ENCODE measurements around the gene FOXN3.

The FOXN3 gene

DNA sequence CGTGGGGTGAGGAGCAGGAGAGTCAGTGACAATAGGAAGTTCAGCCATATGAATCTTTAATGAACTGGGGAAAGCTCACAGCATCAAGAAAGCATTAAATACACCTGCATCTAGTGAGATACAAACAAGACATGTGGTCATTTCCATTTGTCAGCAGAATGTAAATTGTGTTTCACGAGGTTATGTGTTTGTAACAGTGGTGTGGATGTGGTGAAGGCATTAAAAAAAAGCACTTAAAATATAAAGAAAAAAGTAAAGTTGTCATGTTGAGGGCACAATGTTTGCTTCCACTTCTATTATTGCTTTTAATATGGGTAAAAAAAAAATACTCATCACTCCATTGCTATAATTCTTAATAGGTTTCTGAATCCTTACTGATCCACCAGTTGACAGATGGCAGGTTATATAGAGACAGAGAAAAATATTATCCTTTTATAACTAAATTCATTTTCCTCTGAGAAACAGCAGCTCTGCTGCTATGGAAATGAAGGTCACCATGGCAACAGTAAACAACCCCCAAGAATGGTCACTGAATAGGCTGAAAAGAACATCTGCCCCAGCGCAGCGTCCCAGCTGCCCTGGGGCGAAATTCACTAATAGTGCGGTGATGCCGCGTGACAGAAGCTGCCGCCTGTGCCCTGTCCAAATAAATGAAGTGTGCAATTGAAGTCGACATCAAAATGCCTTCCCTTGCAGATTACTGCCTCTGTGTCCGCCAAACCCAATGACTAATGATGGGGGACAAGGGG is 226.1 kb downstream of the FOXN3 start:
- peak; percentile 13 to 48 for DNase-seq

DNA sequence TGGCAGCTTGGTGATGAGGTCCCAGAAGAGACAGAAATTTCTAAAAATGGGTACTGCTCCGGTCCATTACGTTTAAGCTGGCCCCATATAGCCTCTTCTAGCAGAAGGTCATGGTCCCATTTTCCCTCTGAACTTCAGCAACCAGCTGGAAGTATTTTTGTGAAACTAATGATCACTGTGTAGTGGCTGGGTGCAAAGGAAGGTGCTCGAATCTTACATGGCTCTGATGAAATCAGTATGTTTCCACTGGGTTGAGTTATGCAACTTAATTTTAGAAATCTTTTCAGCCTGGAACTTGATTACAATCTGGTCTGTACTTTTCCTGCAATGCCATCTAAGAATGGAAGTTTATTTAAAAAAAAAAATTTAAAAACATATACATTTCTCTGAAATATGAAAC is 228.5 kb downstream of the FOXN3 start:
- DNase-seq: no peak

DNA sequence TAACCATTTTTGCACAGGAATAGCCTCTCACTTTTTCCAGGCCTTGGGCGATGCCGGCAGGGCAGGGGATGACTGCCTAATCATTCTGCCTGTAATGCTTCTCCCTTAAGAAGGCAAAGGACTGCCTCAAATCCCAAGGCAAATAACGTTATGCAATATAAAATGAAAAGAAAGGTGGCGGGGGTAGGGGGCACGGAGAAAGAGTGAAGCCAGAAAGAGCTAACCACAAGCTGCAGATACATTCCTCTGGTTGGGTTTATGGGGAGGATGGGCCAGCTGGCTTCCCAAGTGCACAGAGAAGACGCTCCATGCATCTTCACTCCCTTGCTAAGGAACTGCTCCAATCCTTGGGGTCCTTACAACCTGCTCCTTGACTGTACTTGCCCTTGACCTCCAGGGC is 229.5 kb downstream of the FOXN3 start:
- DNase-seq: no peak

DNA sequence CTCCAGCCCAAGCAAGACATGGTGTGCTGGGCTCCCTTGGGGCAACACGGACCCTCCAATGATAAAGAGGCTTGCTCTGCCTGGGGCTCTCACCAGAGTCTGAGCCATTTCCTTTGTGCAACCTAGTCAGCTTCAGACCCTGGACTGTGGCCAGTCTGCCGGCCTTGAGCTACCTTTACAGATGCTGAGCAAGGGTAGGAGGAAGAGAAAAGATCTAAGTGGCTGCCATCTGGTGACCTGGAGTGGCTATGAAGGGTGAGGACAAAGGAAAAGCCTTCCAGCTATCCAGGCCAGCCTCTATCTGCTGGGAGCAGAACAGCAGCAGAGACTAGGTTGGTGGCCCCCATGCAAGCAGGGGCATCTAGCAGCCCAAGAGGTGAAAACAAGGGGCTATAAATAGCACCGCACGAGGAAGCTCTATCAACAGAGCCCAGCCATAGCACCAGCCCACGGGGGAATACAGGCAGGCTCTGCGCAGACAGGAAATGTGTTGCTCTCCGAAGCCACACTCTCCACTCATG is 230.1 kb downstream of the FOXN3 start:
- no peak for DNase-seq

DNA sequence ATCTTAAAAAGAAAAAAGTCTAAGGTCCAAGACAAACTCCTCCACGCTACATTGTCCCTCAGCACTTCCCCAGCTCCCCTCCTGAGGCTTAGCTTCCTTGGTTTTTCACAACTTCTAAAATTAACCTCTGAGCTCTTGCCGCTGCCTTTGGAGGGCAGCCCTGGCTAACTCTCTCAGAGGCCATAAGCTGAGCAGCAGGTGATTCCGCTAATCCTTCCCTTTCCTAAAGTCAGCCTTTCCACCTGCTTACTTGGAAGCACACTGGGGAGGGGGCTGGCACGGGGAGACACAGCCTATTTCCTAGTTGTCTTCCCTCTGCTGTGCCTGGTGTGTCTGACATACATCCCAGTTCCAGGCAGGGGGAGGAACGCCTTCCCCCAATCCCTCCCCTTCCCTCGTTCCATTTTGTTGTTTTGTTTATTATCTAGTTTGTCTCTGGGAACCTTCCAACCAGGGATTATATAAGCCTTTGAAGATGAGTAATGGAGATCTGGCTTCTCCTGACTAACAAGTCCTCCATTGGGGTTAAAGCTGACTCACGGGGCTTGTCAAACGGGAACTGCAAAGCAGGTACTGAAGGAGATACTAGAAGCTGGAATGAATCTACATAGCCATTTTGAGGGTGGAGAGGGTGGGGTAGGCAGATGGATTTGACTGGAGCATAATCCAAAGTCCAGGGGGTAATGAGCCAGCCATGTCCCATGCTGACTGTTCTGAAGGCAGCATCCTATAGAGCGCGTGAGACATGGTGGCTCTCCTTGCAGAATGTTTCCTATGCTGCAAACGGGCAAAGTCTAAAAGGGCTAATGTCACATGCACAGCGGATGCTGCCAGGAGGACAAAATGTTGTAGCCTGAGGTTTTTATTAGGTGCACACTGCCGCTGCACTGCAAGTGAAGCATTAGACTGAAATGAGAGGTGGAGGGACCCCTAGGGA is 230.8 kb downstream of the FOXN3 start:
- DNase-seq: no peak

DNA sequence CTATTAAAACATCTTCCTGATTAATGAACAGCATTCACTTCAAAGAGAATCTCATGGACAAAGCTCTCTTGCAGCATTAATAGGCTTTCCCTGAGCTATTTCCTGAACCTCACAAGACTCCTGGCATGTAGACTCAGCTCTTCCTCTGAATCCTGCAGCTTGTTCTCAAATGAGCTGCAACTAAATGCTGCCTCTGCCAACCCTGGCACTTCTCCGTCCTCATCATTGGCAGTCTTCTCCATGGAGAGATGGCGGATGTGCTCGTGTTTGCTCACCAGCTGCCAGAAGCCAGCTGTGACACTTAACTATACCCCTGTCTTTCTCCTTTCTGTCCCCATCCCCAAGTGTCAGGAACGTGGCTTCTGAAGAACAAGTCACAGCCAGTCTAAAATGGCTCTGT is 232.1 kb downstream of the FOXN3 start:
- DNase-seq: peak; percentile 41 to 54

DNA sequence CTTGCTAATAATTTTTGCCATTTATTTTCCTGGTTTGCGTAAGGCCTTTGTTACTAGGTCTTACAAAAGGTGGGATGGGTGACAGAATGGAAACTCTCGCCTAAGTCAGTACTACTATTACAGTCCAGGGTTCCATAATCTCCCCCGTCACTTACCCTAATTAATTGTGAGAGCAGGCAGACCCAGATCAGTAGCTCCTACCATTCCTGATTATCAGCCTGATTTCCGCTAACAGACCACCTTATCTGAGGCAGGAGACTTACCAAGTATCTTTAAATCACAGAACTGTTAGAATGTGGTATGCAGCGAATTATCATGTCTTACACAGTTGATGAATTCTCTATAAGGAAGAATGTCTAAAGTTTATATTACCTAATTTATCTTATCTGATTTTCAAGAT is 234.7 kb downstream of the FOXN3 start:
- DNase-seq: no peak

DNA sequence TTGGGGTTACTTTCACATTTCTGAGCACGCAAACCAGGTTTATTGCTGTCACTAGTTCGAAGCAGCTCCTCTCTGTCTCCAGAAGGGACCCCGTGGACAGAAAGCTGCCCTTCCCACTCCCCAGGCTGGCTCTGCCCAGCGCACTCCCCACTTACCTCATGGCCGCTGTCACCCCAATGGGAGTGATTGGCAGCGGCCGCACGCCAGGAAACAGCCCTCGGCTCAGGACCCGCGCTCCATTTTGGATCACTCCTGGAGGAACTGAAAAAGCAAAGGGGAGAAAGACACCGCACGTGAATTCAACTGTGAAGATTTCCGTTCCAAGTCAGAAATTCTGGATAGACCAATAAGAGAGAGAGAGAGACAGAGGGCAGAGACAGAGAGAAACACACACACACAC is 236.5 kb downstream of the FOXN3 start:
- DNase-seq: no peak

DNA sequence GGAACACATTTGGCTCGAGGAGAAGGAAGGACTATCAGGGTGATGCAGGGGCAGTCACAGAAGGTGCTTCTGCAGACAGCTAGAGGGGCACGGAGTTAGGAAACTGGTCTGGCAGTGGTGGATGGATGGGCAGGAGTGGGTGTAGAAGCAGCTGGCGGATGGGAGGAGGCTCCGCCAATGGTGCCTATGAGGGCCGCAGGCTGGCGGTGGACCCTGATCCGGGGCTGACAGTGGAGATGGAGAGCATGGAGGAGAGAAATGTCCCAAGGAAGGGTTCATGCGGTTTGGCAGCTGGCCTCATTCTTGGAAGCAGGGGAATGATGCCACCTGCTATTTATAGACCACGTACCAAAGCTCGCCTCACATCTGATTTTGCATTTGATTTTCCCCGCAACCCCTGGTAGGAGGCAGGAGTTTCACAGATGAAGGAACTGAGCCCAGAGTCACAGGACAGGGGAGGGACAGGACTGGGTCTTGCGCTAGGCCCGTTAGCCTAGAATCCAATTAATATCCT is 237.1 kb downstream of the FOXN3 start:
- no peak for DNase-seq

DNA sequence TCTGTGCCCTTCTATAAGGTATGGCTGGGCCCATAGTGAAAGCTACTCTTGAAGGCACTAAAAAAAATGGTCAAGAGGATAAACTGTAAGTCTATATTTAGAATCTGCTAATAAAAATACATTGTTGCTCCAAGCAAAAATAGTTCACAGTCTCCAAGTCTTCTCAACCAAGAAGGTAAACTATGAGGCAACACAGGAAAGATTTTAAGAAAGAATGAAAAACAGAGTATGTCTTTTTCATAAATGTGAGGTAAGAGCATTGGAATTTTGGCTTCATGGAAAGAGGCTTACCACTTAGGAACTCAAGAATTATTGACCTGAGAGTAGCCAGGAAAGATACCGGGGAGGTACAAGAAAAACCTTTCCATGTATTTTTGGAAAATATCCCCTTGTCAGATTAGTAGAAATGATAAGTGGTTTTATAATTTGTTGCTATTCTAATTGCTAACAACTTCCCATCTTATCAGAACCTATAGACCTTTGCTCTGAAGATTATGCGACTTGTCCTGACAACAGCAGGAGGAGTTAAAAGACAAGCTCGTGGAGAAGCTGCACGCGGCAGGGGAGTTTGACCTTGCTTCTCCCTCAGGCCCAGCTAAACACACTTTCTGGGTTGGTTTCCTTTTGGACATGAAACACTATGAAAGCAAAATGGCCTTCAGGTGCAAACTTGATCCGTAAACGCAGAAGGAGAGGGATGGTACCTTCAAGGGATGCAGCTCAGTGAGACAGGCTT is 238.1 kb downstream of the FOXN3 start:
- DNase-seq: no peak

DNA sequence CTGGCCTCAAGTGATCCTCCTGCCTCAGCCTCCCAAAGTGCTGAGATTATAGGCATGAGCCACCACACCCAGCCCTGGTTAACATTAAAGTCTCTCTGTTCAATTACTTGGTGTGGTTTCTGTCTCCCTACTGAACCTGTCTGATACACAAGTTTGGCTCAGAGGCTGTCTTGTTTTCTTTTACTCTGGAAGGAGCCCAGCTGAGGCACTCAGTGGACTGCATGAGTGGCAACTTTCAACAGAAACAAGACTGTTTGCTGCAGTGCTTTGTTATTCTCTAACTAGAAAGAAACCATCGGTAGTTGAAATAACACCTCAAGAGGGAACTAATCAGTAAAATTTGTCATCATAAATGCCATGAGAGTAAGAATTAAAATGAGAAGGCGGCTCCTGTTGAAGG is 238.7 kb downstream of the FOXN3 start:
- DNase-seq: no peak

DNA sequence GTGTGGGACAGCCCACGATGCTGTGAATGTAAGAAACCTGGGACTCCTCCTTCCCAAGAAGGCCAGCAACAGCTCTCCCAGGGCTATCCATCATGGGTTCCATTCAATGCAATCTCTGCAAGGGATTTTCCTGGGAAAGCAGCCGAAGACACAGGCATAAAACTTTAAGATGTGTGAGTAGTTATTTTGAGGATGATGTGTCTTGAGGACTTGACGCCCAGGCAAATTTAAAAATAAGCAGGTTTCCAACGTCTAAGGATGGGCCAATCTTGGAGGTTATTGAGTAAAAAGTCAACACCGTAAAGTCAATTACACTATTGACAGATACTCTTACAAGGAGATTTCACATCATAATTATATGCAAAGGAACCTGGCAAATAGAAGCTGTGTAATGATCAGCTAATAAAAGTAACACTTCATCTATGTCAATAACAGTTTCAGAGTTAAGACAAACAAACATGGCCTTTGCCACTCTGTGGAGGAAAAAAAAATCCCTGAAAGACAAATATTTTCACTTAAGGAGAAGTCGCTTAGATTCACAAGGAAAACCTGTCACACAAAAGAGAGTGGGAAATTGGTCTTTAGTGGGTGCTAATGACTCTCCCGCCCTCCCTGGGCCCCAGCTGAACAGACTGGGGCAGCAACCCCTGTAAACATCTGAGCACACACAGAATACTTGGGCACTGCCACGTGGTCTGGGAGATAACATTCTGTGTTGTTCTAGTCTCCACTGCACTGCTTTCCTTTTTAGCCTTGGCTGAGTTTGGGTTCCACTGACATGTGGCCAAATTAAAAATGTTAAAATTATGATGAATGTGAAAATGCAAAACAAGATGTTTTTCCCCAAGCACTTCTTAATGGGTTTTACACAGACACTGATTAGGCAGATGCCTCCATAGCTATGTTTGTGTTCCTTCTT is 240.9 kb downstream of the FOXN3 start:
- no peak for DNase-seq

DNA sequence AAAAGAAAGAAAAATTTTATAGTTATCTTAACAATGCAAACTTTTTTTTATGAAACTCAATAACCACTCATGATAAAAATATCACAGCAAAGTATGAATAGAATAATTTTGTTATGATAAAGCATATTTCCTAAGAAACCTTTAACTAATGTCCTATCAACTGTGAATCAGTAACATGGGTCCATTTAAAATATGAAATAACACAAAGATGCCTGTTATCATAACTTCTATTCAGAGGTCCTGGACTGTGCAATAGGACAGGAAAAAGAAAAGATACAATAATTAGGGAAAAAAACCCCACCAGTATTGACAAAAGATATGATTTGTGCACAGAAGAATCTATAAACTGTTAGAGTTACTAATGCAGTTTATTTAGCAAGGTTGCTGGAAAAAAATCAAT is 245.4 kb downstream of the FOXN3 start:
- no peak for DNase-seq

DNA sequence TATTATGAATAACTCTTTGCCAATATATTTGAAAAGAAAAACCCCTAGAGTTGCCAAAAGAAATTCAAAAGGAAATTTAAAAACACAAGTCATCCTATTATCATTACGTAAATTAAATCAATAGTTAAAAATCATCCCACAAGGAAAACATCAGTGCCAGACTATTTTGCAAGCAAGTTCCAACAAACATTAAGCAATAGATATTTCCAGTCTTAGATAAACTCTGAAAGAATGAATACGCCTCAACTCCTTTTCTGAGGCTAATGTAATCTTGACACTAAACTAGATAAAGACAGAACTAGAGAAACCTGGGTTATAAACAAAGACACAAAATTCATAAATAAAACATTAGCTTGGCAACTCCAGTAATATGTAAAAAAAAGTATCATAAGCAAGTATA is 245.9 kb downstream of the FOXN3 start:
- DNase-seq: no peak

DNA sequence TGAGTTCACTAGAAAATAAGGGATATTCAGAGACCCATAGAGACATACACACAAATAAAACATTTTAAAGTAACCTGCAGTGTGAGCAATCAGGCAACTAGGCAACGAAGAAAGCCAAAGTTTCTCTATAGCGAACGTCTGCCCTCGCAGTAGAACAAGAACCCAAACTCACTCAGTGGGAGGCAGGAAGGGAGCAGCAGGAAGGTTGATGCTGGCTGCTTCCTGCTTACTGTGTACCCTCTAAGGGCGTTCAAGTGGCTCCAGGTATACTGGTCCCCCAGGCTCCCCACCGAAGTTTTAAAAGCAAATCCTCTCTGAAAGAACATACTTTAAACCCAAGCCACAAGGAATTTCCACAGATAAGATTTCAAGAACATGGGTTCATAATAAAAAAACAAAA is 249.3 kb downstream of the FOXN3 start:
- DNase-seq: no peak

DNA sequence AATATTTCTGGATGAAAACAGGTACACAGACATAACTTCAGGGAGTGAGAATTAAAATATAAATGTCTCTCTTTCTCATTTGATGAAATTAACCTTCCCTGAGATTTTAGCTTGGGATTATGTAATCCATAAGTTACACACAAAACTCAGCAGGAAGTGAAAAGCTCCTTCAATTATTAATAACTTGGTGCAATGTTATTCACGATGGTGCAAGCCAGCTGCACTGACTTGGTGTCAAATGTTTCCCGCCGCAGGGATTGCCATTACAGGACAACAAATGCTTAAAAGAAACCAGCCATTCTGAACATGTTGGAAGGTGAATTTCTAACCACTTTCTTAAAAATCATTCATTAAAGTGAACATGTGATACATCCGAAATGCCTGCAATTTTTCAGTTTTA is 250.4 kb downstream of the FOXN3 start:
- DNase-seq: no peak

DNA sequence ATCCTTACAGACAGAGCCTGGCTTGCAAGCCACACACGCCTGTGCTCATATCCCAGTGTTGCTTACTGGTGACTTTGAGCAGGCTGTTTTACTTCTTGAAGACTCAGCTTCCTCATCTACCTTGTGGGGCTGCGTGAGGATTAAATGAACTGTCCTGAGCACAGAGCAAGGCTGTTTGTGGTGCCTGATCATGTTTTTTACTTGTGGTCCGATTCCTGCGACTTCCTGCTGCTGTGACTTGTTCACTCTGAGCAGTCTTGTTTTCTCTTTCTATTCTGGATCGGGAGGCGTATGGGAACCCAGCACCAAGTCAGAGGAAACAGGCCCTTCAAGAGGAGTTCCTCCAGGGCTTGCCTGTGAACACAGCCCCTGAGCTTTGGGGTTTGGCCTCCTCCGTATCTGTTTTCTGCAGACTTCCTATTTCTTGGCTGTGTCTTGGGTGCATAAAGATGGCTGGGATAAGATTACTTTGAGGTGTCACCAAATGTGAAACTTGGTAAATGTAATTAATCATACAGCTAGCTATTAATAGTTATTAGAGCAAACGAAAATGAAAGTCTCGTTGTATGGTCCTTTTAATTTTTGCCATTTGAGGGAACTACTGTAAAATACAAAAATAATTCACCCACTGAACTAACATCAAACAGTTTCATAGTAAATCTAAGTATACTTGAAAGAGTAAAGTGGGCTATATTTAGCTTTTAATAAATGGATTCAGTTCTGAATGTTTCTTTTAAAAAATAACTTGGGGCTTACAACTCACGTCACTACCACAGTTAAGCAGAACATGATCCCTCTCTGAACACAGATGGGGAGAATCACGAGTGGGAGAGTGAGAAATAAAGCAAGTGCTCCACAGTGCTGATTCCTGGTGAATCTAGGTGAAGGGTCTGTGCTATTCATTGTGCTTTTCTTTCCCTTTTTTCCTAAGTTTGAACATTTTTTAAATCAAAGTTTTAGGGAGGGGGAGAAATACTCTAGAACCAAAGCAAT is 251.5 kb downstream of the FOXN3 start:
- DNase-seq: peak in 1 of 2 donors; percentile 21

DNA sequence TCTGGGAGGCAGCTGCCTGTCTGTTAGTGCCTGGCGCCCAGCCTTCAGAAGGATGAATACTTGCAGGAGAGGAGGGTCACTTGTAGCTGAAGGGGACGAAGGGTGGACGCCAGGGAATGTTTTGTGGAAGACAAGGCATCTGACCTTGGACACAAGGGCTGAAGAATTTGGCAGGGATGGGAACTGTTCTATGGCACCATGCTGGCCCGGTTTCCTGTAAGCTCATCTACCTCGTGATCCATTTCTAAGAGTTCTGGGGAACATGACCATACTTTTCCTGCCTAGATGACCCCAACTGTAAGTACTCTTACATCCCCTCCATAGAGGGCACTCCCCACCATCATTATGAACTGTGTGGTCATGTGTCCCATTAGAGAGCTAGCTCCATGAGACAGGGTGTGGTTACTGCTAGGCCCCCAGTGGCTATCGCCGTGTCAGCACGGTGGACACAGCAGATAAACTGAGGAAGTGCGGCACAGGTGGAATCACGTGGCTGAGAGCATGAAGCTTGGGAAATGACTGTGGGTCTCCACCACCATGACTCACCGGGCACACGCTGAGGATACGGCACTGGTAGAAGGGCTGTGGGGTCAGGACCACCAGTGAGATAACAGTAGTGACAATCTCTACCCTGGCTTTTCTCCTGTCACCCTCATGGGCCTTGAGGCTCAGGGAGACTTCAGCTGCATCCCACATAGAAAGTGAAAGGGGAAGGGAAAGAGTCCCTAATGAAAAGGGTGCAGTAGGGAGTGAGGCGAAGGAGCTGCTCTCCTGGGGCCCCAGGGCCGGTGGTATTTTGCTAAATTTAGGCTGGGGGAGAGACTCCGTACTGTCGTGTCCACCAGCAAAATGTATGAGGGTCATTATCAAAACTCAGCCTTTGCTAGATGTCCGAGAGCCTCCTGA is 252.6 kb downstream of the FOXN3 start:
- DNase-seq: no peak

DNA sequence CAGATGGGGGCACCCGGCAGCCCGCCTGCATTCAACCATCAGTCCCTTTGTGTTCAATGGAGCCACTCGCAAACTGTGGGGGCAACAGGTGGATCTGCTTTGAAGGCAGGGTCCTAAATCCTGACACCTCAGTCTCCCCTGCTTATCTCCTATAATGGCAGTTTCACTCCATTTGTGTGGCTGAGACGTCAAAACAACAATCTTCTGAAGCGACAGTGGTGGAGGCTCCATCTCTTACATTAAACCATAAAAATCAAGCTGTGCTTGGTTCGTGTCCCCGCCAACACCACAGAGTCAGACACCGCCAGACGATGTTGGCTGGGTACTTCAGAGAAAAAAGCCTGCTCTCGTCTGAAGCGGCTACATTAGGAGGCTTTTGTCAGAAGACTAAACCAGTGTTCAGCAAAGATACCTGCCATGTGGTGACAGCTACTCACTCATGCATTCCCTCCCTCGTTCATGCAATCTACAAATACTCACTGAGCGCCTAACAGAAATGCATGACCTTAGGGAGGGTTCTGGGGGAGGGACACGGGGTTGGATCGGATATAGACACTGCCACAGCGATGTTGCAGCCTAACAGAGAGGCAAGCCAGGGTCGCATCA is 253.9 kb downstream of the FOXN3 start:
- no peak for DNase-seq
